SU-DHL-6 (cell line): ENCODE measurements around the gene INPP4A.

Experiments
- CTCF ChIP-seq: fragments of 200-600 bp; sonication (generic); IDR thresholded peaks from one replicate; pipeline ENCODE4 v1.5.1; 2017; ENCODE audit warnings: antibody characterized with exemption, mild to moderate bottlenecking, low read length, moderate library complexity; ENCODE audit not compliant: insufficient read depth, poor library complexity, severe bottlenecking
- EZH2phosphoT487 ChIP-seq: fragments of 200-600 bp; sonication (generic), shearing (Covaris generic); conservative IDR thresholded peaks from 2 replicates; pipeline ENCODE4 v1.6.1; 2018; ENCODE audit warnings: mild to moderate bottlenecking, antibody characterized with exemption, low read length, moderate library complexity, mixed read lengths

- TF ChIP-seq CTCF (no peak), EZH2phosphoT487 (no peak)
Measured at GRCh38 chr2:98538280-98539041, 93.8 kb downstream of the INPP4A start.
